H1 (cell line): ENCODE data around the gene TNNI2. TPM values are rescaled to one million over a fixed set of nuclear protein-coding genes. Genes with fewer than 3 reads are reported as not detected.

Source experiments
- CTCF ChIA-PET: fragments of 300-600 bp; sonication (Branson Sonifier 250); formaldehyde crosslinking; loops from one replicate; lab custom pipeline; 2021; ENCODE audit not compliant: partially characterized antibody; lab: Charles Lee
- POLR2A ChIA-PET: fragments of 300-600 bp; sonication (Branson Sonifier 250); formaldehyde crosslinking; loops from one replicate; lab custom pipeline; 2021; ENCODE audit warnings: inconsistent platforms; ENCODE audit not compliant: partially characterized antibody; lab: Charles Lee
- DNase-seq, 2 experiments: peaks; one replicate each; pipeline versions ENCODE4 v3.0.0 to v3.0.0-alpha.2; 2010 to 2022; ENCODE audit warnings: low spot score in 2 of 2, low read depth in 1 of 2, mixed read lengths in 1 of 2
- FAIRE-seq: peaks from 2 replicates; lab custom pipeline; 2011; peaks lifted over from hg19 to GRCh38; lab: Jason Lieb, UNC
- H2AFZ ChIP-seq: 2 replicates; pipeline ENCODE4 v1.8.1; 2012; ENCODE audit warnings: low read length, inconsistent platforms
- H2AK5ac ChIP-seq: 2 replicates; pipeline ENCODE4 v1.6.1; 2013; ENCODE audit warnings: low read depth, low read length
- H2BK120ac ChIP-seq: replicated peaks from 2 replicates; pipeline ENCODE3; 2013; ENCODE audit warnings: low read depth, low read length, inconsistent platforms
- H2BK12ac ChIP-seq: 2 replicates; pipeline ENCODE4 v1.6.1; 2013; ENCODE audit warnings: low read depth, low read length
- H2BK15ac ChIP-seq: 2 replicates; pipeline ENCODE4 v1.6.1; 2013; ENCODE audit warnings: low read length
- H2BK20ac ChIP-seq: 2 replicates; pipeline ENCODE4 v1.6.1; 2013; ENCODE audit warnings: low read length
- H2BK5ac ChIP-seq: 2 replicates; pipeline ENCODE4 v1.6.1; 2013; ENCODE audit warnings: low read depth, low read length
- H3K14ac ChIP-seq: 2 replicates; pipeline ENCODE4 v1.6.1; 2013; ENCODE audit warnings: inconsistent platforms; ENCODE audit not compliant: insufficient read length
- H3K18ac ChIP-seq: 2 replicates; pipeline ENCODE4 v1.6.1; 2013; ENCODE audit warnings: low read length; ENCODE audit errors: extremely low read depth
- H3K23ac ChIP-seq: 2 replicates; pipeline ENCODE4 v1.6.1; 2013; ENCODE audit warnings: inconsistent platforms; ENCODE audit not compliant: insufficient read length
- H3K23me2 ChIP-seq: 2 replicates; pipeline ENCODE4 v1.6.1; 2013; ENCODE audit warnings: low read depth, low read length
- H3K27ac ChIP-seq: 2 replicates; pipeline ENCODE4 v1.6.1; 2011; ENCODE audit warnings: low read depth, low read length, inconsistent platforms
- H3K27me3 ChIP-seq, 4 experiments: replicated peaks in 1 of 4; 1 replicate in 1 of 4; 2 replicates in 3 of 4; pipeline versions ENCODE4 v1.6.1 to v1.8.1; 2011 to 2013; ENCODE audit warnings: low read length in 3 of 4, mild to moderate bottlenecking in 3 of 4, inconsistent platforms in 2 of 4, mixed read lengths in 2 of 4, moderate library complexity in 1 of 4; ENCODE audit not compliant: control insufficient read depth in 3 of 4, insufficient read depth in 3 of 4; ENCODE audit errors: extremely low read depth in 1 of 4
- H3K36me3 ChIP-seq, 4 experiments: 2 replicates each; pipeline versions ENCODE4 v1.6.1 to v1.8.1; 2011 to 2013; ENCODE audit warnings: mild to moderate bottlenecking in 4 of 4, low read length in 3 of 4, moderate library complexity in 2 of 4, control low read depth in 1 of 4, inconsistent platforms in 1 of 4; ENCODE audit not compliant: insufficient read depth in 4 of 4, control insufficient read depth in 2 of 4
- H3K4ac ChIP-seq: replicated peaks from 2 replicates; pipeline ENCODE3; 2013; ENCODE audit warnings: low read length, low read depth, mixed read lengths, inconsistent platforms; ENCODE audit not compliant: insufficient read length
- H3K4me1 ChIP-seq, 4 experiments: replicated peaks in 1 of 4; 1 replicate in 1 of 4; 2 replicates in 3 of 4; pipeline versions ENCODE4 v1.6.1 to v1.8.1; 2011 to 2013; ENCODE audit warnings: low read length in 3 of 4, inconsistent platforms in 2 of 4, mixed read lengths in 1 of 4; ENCODE audit not compliant: insufficient read depth in 4 of 4, control insufficient read depth in 3 of 4
- H3K4me2 ChIP-seq, 2 experiments: 2 replicates each; pipeline versions ENCODE4 v1.6.1 to v1.8.1; 2011 to 2013; ENCODE audit warnings: low read depth in 2 of 2, low read length in 2 of 2, control low read depth in 1 of 2, inconsistent platforms in 1 of 2, mild to moderate bottlenecking in 1 of 2; ENCODE audit not compliant: insufficient read depth in 1 of 2
- H3K4me3 ChIP-seq, 4 experiments: fragments of 200-600, 300-600 bp in 1 of 4; sonication (generic), shearing (Covaris generic), sonication (Bioruptor Twin) in 1 of 4; 2 replicates each; pipeline versions ENCODE4 v1.5.1 to v1.8.1; 2011 to 2016; ENCODE audit warnings: low read length in 4 of 4, low read depth in 3 of 4, control low read depth in 2 of 4, inconsistent platforms in 2 of 4, mild to moderate bottlenecking in 2 of 4, mixed read lengths in 1 of 4, moderate library complexity in 1 of 4; ENCODE audit not compliant: insufficient read depth in 2 of 4; ENCODE audit errors: extremely low read depth in 1 of 4
- H3K56ac ChIP-seq: replicated peaks from 2 replicates; pipeline ENCODE3; 2013; ENCODE audit warnings: low read depth, mild to moderate bottlenecking, mixed read lengths, low read length, inconsistent platforms; ENCODE audit not compliant: insufficient read length
- H3K79me1 ChIP-seq: 2 replicates; pipeline ENCODE4 v1.6.1; 2013; ENCODE audit warnings: low read depth, low read length, control low read depth
- H3K79me2 ChIP-seq, 2 experiments: 2 replicates each; pipeline versions ENCODE4 v1.6.1 to v1.8.1; 2012 to 2013; ENCODE audit warnings: low read length in 2 of 2, mild to moderate bottlenecking in 2 of 2, inconsistent platforms in 1 of 2; ENCODE audit not compliant: insufficient read depth in 2 of 2, control insufficient read depth in 1 of 2
- H3K9ac ChIP-seq, 4 experiments: replicated peaks in 1 of 4; 1 replicate in 1 of 4; 2 replicates in 3 of 4; pipeline versions ENCODE4 v1.6.1 to v1.8.1; 2011 to 2013; ENCODE audit warnings: low read depth in 3 of 4, low read length in 3 of 4, control low read depth in 2 of 4, mild to moderate bottlenecking in 2 of 4, moderate library complexity in 2 of 4, inconsistent platforms in 1 of 4; ENCODE audit errors: extremely low read depth in 1 of 4
- H3K9me3 ChIP-seq, 2 experiments: 2 replicates each; pipeline versions ENCODE4 v1.6.1 to v1.8.1; 2012 to 2013; ENCODE audit warnings: mild to moderate bottlenecking in 2 of 2, moderate library complexity in 2 of 2, control low read depth in 1 of 2, inconsistent platforms in 1 of 2, low read depth in 1 of 2, low read length in 1 of 2, mixed read lengths in 1 of 2; ENCODE audit not compliant: insufficient read depth in 2 of 2
- H4K20me1 ChIP-seq, 2 experiments: replicated peaks in 1 of 2; 2 replicates each; pipeline versions ENCODE3 to v1.8.1; 2011 to 2013; ENCODE audit warnings: inconsistent platforms in 2 of 2, low read length in 2 of 2, mild to moderate bottlenecking in 1 of 2; ENCODE audit not compliant: insufficient read depth in 2 of 2, control insufficient read depth in 1 of 2
- H4K5ac ChIP-seq: 2 replicates; pipeline ENCODE4 v1.6.1; 2013; ENCODE audit warnings: low read length, low read depth, mixed read lengths, inconsistent platforms; ENCODE audit not compliant: insufficient read length
- H4K8ac ChIP-seq: 2 replicates; pipeline ENCODE4 v1.8.0; 2013; ENCODE audit warnings: mild to moderate bottlenecking, moderate library complexity, low read length, inconsistent platforms; ENCODE audit not compliant: insufficient read depth; ENCODE audit errors: extremely low read depth
- H4K91ac ChIP-seq: replicated peaks from 2 replicates; pipeline ENCODE3; 2013; ENCODE audit warnings: low read length, mixed read lengths, inconsistent platforms; ENCODE audit not compliant: insufficient read length
- ASH2L ChIP-seq: fragments of 200-600, 300-600 bp; sonication (generic); IDR thresholded peaks from one replicate; pipeline ENCODE4 v1.7.1; 2017; ENCODE audit warnings: low read length
- CBX5 ChIP-seq: fragments of 300-800, 300-1000 bp; sonication (generic); IDR thresholded peaks from 2 replicates; pipeline ENCODE4 v1.7.1; 2016; ENCODE audit warnings: antibody characterized with exemption, low read length, low read depth
- HDAC2 ChIP-seq, 2 experiments: fragments of 300-600 bp in 1 of 2; sonication (generic) in 1 of 2; IDR thresholded peaks; 2 replicates each; pipeline ENCODE4 v1.6.1; 2011 to 2012; ENCODE audit warnings: low read depth in 2 of 2, low read length in 2 of 2, mild to moderate bottlenecking in 2 of 2, moderate library complexity in 2 of 2, borderline replicate concordance in 1 of 2, inconsistent platforms in 1 of 2
- PHF8 ChIP-seq: fragments of 200-600 bp; sonication (generic); conservative IDR thresholded peaks from 2 replicates; pipeline ENCODE4 v1.7.1; 2012; ENCODE audit warnings: low read depth, mild to moderate bottlenecking, inconsistent platforms, low read length, moderate library complexity
- POU5F1 ChIP-seq: IDR thresholded peaks from 2 replicates; pipeline ENCODE4 v1.6.1; 2011; ENCODE audit warnings: low read depth, mild to moderate bottlenecking, low read length, moderate library complexity
- RBBP5 ChIP-seq: IDR thresholded peaks from 2 replicates; pipeline ENCODE4 v1.7.1; 2012; ENCODE audit warnings: low read depth, mild to moderate bottlenecking, inconsistent platforms, low read length, moderate library complexity, borderline replicate concordance
- SAP30 ChIP-seq: fragments of 300-600 bp; sonication (generic); IDR thresholded peaks from 2 replicates; pipeline ENCODE4 v1.7.1; 2012; ENCODE audit warnings: low read length, moderate library complexity, mild to moderate bottlenecking, inconsistent platforms; ENCODE audit not compliant: insufficient read depth, insufficient replicate concordance
- SP4 ChIP-seq: IDR thresholded peaks from 2 replicates; pipeline ENCODE4 v1.6.1; 2012; ENCODE audit warnings: low read length, inconsistent platforms
- TBP ChIP-seq: IDR thresholded peaks from 2 replicates; pipeline ENCODE4 v1.6.1; 2011; ENCODE audit warnings: low read depth, low read length, improper control_type of control experiment
- WGBS, 2 experiments: shearing (Covaris generic) in 1 of 2; methylation state at CpG; one replicate each; pipeline versions ENCODE4 v1.1.6 to v1.1.7; 2013 to 2015; ENCODE audit warnings: low lambda C conversion rate in 2 of 2, mixed read lengths in 2 of 2, inconsistent platforms in 1 of 2, low coverage in 1 of 2, missing lambda C conversion rate in 1 of 2; ENCODE audit not compliant: insufficient replicate concordance in 2 of 2, insufficient coverage in 1 of 2, insufficient read length in 1 of 2; ENCODE audit errors: extremely low coverage in 1 of 2, missing lambda C conversion rate in 1 of 2; 5-methylcytosine and 5-hydroxymethylcytosine counted together
- polyA plus RNA-seq, 7 experiments: library from polyadenylated mRNA; depleted of rRNA in 3 of 7; stranded (reverse) in 5 of 7; unstranded in 2 of 7; fragments of >200 nt in 5 of 7; fragments of 200-250 nt in 2 of 7; gene quantifications; 1 replicate in 5 of 7; 2 replicates in 1 of 7; 4 replicates in 1 of 7; pipeline versions ENCODE4 v1.2.1 to v1.2.3, GENCODE V29; 2011 to 2013; ENCODE audit warnings: missing spikeins in 2 of 7, mixed read lengths in 2 of 7
- total RNA-seq: library from RNA; stranded (reverse); fragmentation: NEBNext Ultra II Directional; extraction: Animal tissue kit (Norgen Biotek cat#: 25700); gene quantifications from 2 replicates; pipeline ENCODE4 v1.2.1, GENCODE V29; 2021
- TF ChIP-seq, protein P1 (sequence below): IDR thresholded peaks from 2 replicates; pipeline ENCODE4 v1.6.1; 2012; ENCODE audit warnings: inconsistent platforms

Gene TNNI2
- total and polyA plus RNA-seq, 2 of the 8 experiments (the other 6 are each of a cell fraction or from before 2014, with no cell fraction given) = not detected

DNA sequence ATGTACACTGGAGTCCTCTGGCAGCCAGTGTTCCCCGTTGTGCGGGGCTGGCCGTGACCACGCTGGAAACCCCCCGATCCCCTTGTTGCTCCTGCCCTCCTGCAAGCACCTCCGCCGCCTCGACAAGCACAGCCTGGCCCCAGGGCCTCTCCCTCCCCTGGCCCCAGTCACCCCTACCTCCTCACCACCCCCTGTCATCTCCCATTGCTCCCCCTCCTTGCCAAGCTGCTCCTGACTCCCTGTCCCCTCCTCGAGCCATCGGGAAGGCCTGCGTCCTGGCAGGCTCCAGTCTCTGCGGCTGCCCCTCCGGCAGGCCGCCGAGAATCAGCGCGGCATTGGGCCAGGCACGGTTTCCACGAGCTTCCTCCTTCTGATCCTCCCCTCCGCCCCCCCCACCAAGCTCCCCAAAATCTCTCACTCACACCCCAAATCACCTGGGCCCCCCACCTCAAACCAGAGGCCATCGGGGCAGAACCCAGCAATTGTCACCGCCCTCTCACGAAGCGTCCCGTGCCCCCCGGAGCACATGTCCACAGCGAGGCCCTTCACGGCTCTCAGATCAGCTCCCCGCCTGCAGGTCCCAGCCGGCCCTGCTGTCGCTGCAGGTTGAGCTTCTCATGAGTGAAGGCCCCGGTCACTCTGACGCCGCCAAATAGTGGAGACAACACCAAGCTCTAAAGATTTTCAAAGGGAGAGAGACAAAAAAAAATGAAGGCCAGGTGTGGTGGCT lies 8.4 kb downstream of the TNNI2 start:
- no peak overlapping the region for H3K9ac ChIP-seq
- no peak overlapping the region for H2BK120ac ChIP-seq
- no peak overlapping the region for H2AK5ac ChIP-seq
- no peak overlapping the region for H3K23ac ChIP-seq
- WGBS, 2 experiments = 94% methylated on average over 22 of the region's 34 CpGs; no CpG with 5 or more reads in 1 of the 2 experiments
- TF ChIP-seq HDAC2 (IDR thresholded peaks at IDR 0.05; ENCODE audit: borderline replicate concordance in 1 of 2, low read depth in 2 of 2, low read length in 2 of 2) (no peak), RBBP5 (no peak), CBX5 (no peak), POU5F1 (no peak), ASH2L (no peak), SP4 (no peak), PHF8 (no peak), SAP30 (no peak), TBP (no peak)
- TF ChIP-seq, protein P1, sequence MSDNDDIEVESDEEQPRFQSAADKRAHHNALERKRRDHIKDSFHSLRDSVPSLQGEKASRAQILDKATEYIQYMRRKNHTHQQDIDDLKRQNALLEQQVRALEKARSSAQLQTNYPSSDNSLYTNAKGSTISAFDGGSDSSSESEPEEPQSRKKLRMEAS = no peak
- H2BK5ac ChIP-seq = no peak overlapping the region
- H3K4me2 ChIP-seq = no peak overlapping the region
- H3K4ac ChIP-seq = no peak overlapping the region
- no peaks in the 10 kb centered on the region for H3K27me3 ChIP-seq
- H2BK20ac ChIP-seq = no peak overlapping the region
- DNase-seq = no peak
- H3K4me1 ChIP-seq = peaks cover 0 to 3% (median 0%) of the 10 kb centered on the region in 4 experiments; a peak in 1 of 7 replicates
- no peak overlapping the region for H4K5ac ChIP-seq
- H3K56ac ChIP-seq = no peak overlapping the region
- H3K14ac ChIP-seq = no peak overlapping the region
- no peak overlapping the region for H2BK15ac ChIP-seq
- no peak overlapping the region for H3K27ac ChIP-seq
- no peaks in the 10 kb centered on the region for H4K20me1 ChIP-seq
- ChIA-PET POLR2A (interaction anchor here (1.2 kb wide), 1 partner anchor 67 kb away, joined by 3 read pairs; no protein-coding TSS in a partner anchor), CTCF (interaction anchor here (0.8 to 15.7 kb wide), 17 partner anchors 9 to 307 kb away, joined by 3 to 232 read pairs (median 5); partner anchors contain the start of gene TNNI2)
- no peaks in the 10 kb centered on the region for H3K36me3 ChIP-seq
- no peaks in the 10 kb centered on the region for H3K23me2 ChIP-seq
- no peak overlapping the region for H2BK12ac ChIP-seq
- H3K18ac ChIP-seq = no peak overlapping the region
- H4K91ac ChIP-seq = no peak overlapping the region
- H3K4me3 ChIP-seq = no peak overlapping the region
- no peaks in the 10 kb centered on the region for H3K79me1 ChIP-seq
- FAIRE-seq = no peak
- no peaks in the 10 kb centered on the region for H3K79me2 ChIP-seq
- H3K9me3 ChIP-seq = no peaks in the 10 kb centered on the region
- H4K8ac ChIP-seq = no peak overlapping the region; the same call in 1 of the 2 replicates
- no peak overlapping the region for H2AFZ ChIP-seq
